ENCODE data around the gene PRKCQ. TPM values are rescaled to one million over a fixed set of nuclear protein-coding genes. Genes with fewer than 3 reads are reported as not detected.

Gene PRKCQ
- total RNA-seq, 4 donors from 2014 or later = 1.4 to 2.8 TPM; not detected in 2

GRCh38 chr10:6498771-6499170, 81.3 kb downstream of the PRKCQ start:
- Histone ChIP-seq H3K4me3 (no peak overlapping the region), H3K27me3 (no peaks in the 10 kb centered on the region), H3K9me3 (no peaks in the 10 kb centered on the region), H3K36me3 (no peaks in the 10 kb centered on the region), H3K27ac (no peak overlapping the region), H3K4me1 (no peaks in the 10 kb centered on the region)
- intact Hi-C loops (cut with DNase I; ENCODE audit: low total_unique reads) = no loop called here
- TF ChIP-seq POLR2A (IDR thresholded peaks at IDR 0.05) (no peak), CTCF (IDR thresholded peaks at IDR 0.05) (no peak)
- DNase-seq = no peak

GRCh38 chr10:6497620-6498019, 82.5 kb downstream of the PRKCQ start:
- TF ChIP-seq POLR2A (IDR thresholded peaks at IDR 0.05) = no peak
- H3K27ac ChIP-seq = no peak overlapping the region
- no peaks in the 10 kb centered on the region for H3K9me3 ChIP-seq
- H3K4me3 ChIP-seq = no peak overlapping the region
- no peaks in the 10 kb centered on the region for H3K27me3 ChIP-seq
- no peaks in the 10 kb centered on the region for H3K36me3 ChIP-seq
- H3K4me1 ChIP-seq = no peaks in the 10 kb centered on the region
- DNase-seq = no peak
- intact Hi-C loops (cut with DNase I; ENCODE audit: low total_unique reads) = no loop called here

GRCh38 chr10:6494936-6495592, 85.0 kb downstream of the PRKCQ start:
- no peaks in the 10 kb centered on the region for H3K9me3 ChIP-seq
- intact Hi-C loops (cut with DNase I; ENCODE audit: low total_unique reads) = no loop called here
- no peaks in the 10 kb centered on the region for H3K4me1 ChIP-seq
- no peak for DNase-seq
- no peaks in the 10 kb centered on the region for H3K27me3 ChIP-seq
- TF ChIP-seq POLR2A (IDR thresholded peaks at IDR 0.05) = no peak
- no peak for TF ChIP-seq CTCF (IDR thresholded peaks at IDR 0.05)
- H3K36me3 ChIP-seq = no peaks in the 10 kb centered on the region
- no peak overlapping the region for H3K27ac ChIP-seq
- no peak overlapping the region for H3K4me3 ChIP-seq

- H3K9me3 ChIP-seq = no peaks in the 10 kb centered on the region
- no peaks in the 10 kb centered on the region for H3K27me3 ChIP-seq
- no peak overlapping the region for H3K4me3 ChIP-seq
- DNase-seq = no peak
- no peaks in the 10 kb centered on the region for H3K36me3 ChIP-seq
- no peak for TF ChIP-seq CTCF (IDR thresholded peaks at IDR 0.05)
- no peak for TF ChIP-seq POLR2A (IDR thresholded peaks at IDR 0.05)
- no peak overlapping the region for H3K27ac ChIP-seq
- H3K4me1 ChIP-seq = no peaks in the 10 kb centered on the region
- intact Hi-C loops (cut with DNase I; ENCODE audit: low total_unique reads) = no loop called here
Measured at GRCh38 chr10:6494442-6494819, 85.6 kb downstream of the PRKCQ start.

GRCh38 chr10:6493521-6494441, 86.3 kb downstream of the PRKCQ start:
- Histone ChIP-seq H3K4me3 (no peak overlapping the region), H3K4me1 (no peaks in the 10 kb centered on the region), H3K27me3 (no peaks in the 10 kb centered on the region), H3K27ac (no peak overlapping the region), H3K9me3 (no peaks in the 10 kb centered on the region), H3K36me3 (no peaks in the 10 kb centered on the region)
- no peak for TF ChIP-seq CTCF (IDR thresholded peaks at IDR 0.05)
- no peak for TF ChIP-seq POLR2A (IDR thresholded peaks at IDR 0.05)
- no peak for DNase-seq
- intact Hi-C loops (cut with DNase I; ENCODE audit: low total_unique reads) = no loop called here

Data from uterus (tissue), 4 donors.